ENCODE results near the gene TRPV4.

Gene TRPV4

DNA sequence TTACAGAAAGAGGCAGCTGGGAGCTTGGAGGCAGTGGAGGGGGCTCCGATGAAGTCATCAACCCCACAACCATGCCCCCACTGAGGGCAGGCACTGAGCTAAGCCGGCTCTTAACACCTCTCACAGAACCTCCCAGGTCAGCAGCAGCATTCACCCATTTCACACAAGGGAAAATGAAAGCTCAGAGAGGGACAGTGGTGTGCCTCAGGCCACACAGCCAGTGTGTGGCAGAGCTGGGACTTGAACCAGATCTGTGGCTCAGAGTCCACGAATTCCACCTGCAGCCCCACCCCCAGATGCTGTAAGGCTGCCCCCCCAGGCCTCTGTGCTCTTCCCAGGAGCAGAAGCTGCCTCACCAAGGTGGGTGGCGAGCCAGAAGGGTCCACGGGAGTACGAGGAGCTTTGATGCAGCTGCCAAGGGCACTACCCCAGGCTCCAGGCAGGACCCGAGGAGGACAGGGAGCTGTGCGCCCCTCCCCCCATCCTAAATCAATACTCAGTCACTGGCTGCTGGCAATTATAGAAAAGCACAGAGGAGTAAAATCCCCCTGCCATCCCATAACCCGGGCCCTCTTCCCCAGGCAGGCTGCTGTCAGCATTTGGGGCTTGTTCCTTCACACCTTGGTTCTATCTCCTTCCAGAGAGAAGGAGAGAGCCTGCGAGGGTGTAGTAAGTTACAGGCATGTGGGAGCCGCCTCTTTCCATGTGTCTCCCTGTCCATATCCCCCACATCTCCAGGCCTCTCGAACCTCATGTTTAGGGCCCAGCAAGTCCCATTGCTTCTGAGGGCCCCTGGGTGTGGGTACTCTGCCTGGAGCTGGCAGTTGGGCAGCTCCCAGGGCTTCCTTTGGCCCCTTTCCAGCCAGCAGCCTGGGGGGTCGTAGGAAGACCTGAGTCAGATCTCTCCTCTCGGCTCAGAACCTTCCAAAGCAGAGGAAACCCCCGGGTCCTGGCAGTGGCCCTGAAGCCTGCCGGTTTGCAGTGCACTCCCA is 72.0 kb downstream of the TRPV4 start:
- DNase-seq: no peak

- no peak for DNase-seq
Measured at GRCh38 chr12:109760031-109760929, 72.9 kb downstream of the TRPV4 start.

GRCh38 chr12:109759595-109759994 is 73.6 kb downstream of the TRPV4 start:
- no peak for DNase-seq

GRCh38 chr12:109758426-109759420 is 74.5 kb downstream of the TRPV4 start:
- DNase-seq: no peak

DNA sequence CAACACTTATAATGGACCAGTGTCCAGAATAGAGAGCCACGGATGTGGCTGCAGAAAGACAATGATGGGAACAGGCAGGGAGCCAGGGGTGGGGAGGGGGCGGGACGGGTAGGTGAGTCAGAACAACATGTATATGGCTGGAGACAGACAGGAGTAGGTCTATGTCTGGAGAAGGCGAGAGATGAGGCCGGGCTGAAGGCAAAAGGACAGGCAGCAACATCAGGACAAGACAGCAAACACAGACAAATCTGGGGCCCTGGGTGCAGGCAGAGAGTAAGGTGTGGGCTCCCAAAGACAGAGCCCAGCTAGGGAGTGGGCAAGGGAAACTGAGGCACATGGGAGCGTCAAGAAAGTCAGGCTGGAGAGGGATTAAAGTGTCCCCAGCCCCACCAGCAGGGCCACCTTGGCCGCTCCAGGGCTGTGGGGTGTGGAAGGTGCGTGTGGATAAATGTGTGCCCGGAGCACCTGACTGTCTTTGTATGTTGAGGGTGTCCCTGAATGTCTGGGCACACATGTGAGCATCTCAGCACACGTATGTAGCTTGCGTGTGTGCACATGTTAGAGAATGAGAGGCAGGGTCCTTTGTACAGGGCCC is 75.4 kb downstream of the TRPV4 start:
- DNase-seq: no peak

DNA sequence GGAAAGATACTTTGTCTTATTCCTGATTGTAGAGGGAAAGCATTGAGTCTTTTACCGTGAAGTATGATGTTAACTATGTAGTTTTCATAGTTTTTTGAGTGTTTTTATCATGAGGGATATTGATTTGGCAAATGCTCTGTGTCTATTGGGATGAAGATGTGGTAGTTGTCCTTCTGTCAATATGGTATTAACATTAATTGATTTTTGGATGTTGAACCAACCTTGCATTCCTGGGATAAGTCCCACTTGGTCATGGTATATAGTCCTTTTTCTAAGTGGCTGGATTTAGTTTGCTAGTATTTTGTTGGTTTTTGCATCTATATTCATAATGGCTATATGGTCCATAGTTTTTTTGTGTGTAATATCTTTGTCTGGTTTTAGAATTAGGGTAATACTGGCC is 76.7 kb downstream of the TRPV4 start:
- no peak for DNase-seq

DNA sequence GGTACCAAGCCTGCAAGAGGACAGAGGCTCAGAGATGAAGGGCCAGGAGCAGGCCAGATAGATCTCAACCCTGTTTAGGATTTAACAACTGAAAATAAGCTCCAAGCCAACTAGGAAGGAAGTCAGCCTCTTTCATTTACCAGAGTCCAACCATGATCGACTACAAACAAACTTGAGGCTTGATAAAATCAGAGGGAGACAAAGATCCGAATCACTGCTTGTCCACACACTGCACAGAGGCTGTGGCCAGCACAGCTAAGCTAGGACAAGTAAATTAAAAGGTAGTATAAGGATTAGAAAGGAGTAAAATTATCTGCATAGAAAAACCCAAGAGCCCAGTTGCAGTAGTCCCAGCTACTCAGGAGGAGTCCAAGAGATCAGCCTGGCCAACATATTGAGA is 79.2 kb downstream of the TRPV4 start:
- no peak for DNase-seq

- no peak for DNase-seq
Measured at GRCh38 chr12:109753054-109753401, 80.2 kb downstream of the TRPV4 start.

DNA sequence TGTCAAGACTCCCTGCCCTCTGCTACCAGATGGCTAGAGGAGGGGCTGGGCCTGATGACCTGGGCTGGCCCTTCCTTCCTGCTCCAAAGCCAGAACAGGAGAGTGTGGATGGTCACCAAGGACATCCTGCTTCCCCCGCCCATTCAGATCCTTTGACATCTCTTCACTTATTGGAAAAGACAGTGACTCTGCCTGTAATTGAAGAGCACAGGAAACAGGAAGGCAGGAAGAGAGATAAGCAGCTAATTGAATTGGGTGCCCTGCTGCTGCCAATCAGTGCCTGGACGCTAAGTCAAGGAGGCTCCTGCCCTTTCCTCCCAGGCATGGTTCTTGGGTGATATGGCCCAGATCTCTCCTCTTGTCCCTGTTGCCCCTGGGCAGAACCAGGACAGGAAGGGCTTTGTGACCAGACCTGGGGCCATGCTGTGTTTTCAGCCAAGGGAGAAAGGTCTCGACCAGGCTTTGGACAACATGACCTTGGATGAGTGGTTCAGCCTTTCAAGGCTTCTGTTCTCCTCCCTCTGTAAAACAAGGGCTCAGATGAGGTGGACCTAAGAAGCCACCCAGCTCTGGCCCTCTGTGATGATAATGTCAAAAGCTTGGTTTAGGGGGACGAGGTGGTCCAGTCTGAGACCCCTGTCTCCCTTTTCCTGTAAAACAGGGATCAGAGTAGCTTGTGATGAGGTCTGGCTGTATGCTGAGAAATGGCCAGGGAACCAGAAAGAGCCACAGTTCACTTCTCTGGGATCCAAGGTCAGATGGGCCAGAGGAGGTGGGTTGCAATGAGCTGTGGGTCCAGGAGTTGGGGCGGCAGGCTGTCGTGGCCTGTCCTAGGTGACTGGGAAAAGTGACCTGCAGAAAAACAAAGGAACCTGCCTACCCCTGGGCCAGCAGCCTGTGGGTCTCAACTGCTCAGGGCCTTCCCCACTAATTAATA is 80.8 kb downstream of the TRPV4 start:
- no peak for DNase-seq

DNA sequence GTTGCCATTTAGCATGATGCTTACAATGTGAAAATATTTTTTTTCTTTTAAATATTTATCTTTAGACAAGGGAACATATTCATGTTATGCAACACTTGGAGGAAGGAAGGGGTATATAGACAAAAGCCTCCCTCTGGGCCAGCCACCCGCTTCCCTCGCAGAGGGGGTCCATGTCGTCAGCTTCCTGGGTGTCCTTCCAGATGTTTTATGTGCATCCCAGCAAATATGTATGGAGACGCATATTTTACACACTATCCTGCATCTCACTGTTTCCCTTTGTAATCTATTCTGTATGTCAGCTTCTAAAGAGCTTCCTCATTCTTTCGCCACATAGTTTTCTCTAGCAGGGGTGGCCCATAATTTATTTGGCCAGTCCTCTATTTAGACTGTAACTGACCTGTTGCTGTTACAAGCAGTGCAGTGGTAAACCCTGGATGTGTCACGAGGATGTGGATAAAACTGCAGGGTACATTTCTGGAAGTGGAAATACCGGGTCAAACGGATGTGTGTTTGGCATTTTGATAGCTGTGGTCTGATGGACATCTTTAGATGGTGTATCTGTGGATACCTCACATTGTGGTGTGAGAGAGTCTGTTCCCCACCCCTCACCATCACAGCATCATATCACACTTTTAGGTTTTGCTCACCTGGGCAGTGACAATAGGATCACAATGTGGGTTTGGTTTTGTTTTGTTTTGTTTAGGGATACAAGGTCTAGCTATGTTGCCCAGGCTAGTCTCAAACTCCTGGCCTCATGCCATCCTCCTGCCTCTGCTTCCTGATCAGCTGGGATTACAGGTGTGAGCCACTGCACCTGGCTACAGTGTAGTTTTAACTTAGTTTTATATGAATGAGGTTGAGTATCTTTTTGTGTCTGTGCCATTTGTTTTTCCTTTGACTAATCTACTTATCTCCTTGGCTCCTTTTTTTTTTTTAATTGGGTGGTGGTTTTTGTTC is 87.9 kb downstream of the TRPV4 start:
- no peak for DNase-seq

DNA sequence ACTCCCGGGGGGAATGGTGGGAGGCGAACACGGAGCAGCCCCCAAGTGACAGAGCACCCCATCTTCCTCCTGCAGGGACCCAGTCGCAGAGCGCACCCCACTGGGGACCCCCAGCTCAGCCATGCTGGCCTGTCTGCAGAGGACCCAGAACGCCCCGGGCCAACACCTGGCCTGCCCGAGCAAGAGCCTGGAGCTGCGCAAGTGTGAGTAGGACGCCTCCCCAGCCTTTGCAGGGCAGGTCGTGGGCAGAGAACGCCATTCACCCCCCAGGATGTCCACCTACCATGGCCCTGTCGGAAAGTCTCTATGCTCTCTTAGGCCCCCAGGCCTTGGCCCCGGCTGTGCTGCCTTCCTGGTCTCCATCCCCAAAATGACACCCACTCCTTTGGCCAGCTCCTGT is 89.2 kb downstream of the TRPV4 start:
- DNase-seq: no peak

DNA sequence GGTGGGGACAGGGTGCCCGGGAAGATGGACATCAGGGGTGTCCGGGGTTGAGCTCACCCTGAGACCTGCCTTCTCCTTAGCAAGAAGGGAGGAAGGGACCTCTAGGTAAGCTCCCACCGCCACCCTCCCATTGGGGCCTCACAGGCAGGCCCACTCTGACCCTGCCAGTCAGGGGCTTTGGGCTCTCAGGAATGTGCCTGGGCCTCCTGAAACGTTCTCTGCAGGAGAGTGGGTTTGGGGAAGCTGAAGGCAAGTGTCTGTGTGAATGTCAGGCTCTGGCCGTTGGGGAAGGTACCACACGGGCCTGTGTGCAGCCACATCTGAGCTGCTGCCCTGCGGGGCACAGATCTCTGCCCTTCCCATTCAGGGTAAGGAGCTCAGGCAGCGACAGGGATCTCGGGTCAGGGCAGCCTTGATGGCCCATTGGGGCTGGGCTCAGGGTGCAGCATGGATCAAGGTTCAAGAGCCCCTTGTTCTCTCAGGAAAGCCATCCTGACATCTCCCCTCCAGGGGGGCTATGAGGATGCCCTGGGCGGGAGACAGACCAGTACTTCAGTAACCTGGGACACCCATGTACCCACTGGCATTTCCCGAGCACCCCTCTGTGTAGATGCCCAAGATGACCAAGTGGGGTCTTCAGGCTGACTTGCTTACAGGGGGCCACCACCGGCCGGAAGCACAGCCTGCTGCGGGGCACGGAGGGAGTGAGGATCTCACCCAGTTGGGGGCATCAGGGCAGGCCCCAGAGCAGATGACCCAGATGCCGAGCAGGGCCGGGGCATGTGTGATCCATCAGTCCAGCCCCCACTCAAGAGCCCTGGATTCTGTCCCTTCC is 89.9 kb downstream of the TRPV4 start:
- no peak for DNase-seq

- DNase-seq: no peak
Measured at GRCh38 chr12:109741970-109742703, 91.1 kb downstream of the TRPV4 start.

- DNase-seq: no peak
Measured at GRCh38 chr12:109741286-109741969, 91.8 kb downstream of the TRPV4 start.

GRCh38 chr12:109740694-109741245 is 92.4 kb downstream of the TRPV4 start:
- no peak for DNase-seq

- no peak for DNase-seq
Measured at GRCh38 chr12:109739747-109740693, 93.2 kb downstream of the TRPV4 start.

All from CD4-positive, alpha-beta T cell treated with Interleukin-4 for 4 hours (primary cell).